ENCODE measurements around the gene PAK6. TPM values are rescaled to one million over a fixed set of nuclear protein-coding genes. Genes with fewer than 3 reads are reported as not detected.

PAK6 gene
- total and polyA plus RNA-seq, 2 experiments from 2014 or later: 2.4 to 20.0 TPM

GRCh38 chr15:40281801-40282146, 42.9 kb downstream of the PAK6 start:
- no peak for TF ChIP-seq ZNF114 (CRISPR knock-in tag; IDR thresholded peaks at IDR 0.05)
- no peak for TF ChIP-seq REST (IDR thresholded peaks at IDR 0.05; ENCODE audit: unreplicated experiment)
- TF ChIP-seq ZNF462 (CRISPR knock-in tag; IDR thresholded peaks at IDR 0.05): no peak
- TF ChIP-seq STAT1 (IDR thresholded peaks at IDR 0.05; ENCODE audit: unreplicated experiment): no peak
- no peak for TF ChIP-seq EZH2phosphoT487 (IDR thresholded peaks at IDR 0.05; ENCODE audit: unreplicated experiment)
- H3K4me1 ChIP-seq (ENCODE audit: insufficient read depth): peaks cover 43% of the 10 kb centered on the region
- H3K4me2 ChIP-seq: peak overlapping the region; percentile 86
- H3K79me2 ChIP-seq (replicated peaks; ENCODE audit: insufficient read depth): no peaks in the 10 kb centered on the region
- peaks cover 71% of the 10 kb centered on the region for H3K27me3 Mint-ChIP-seq (ENCODE audit: insufficient read depth, low read depth, poor library complexity)
- H3K27me3 ChIP-seq (ENCODE audit: insufficient read depth): peaks cover 85% of the 10 kb centered on the region
- H3K36me3 ChIP-seq (ENCODE audit: insufficient read depth): no peaks in the 10 kb centered on the region
- peak overlapping the region; percentile 91; the same call in 1 of the 2 replicates for H2AFZ ChIP-seq
- no peaks in the 10 kb centered on the region for H4K20me1 ChIP-seq (replicated peaks; ENCODE audit: insufficient read depth)
- DNase-seq (ENCODE audit: low spot score) (no peak), ATAC-seq (no peak)
- H3K9me3 Mint-ChIP-seq: no peaks in the 10 kb centered on the region
- no peak overlapping the region for H3K27ac ChIP-seq (ENCODE audit: low read depth)
- H3K4me1 Mint-ChIP-seq: peaks cover 67% of the 10 kb centered on the region
- peak overlapping the region; percentile 62 for H3K4me3 ChIP-seq
- H3F3A ChIP-seq (replicated peaks; ENCODE audit: low read depth): peaks cover 28% of the 10 kb centered on the region
- H3K36me3 Mint-ChIP-seq (ENCODE audit: low read depth): peaks cover 2% of the 10 kb centered on the region; the same call in 1 of the 3 replicates
- no peak overlapping the region; the same call in 1 of the 3 replicates for H3K4me3 Mint-ChIP-seq
- H3K27ac Mint-ChIP-seq: no peak overlapping the region
- H3K9me2 ChIP-seq (ENCODE audit: insufficient read depth): no peaks in the 10 kb centered on the region

Measured in GM23338 (cell line).